ENCODE data around the gene CSNK1D.
"Not testable (repeated sequence)": the region's sequence is repeated elsewhere in the genome, so short reads cannot be mapped to it uniquely, and the experiment has no call there.

Gene CSNK1D

GRCh38 chr17:82272495-82273326, 789 bp downstream of the CSNK1D start:
- DNase-seq (ENCODE audit: low read depth): no peak

- DNase-seq (ENCODE audit: low read depth): no peak
These were observed 2.1 kb downstream of the CSNK1D start for GRCh38 chr17:82271401-82271800.

GRCh38 chr17:82270651-82271050, 2.8 kb downstream of the CSNK1D start:
- DNase-seq (ENCODE audit: low read depth): no peak

- DNase-seq (ENCODE audit: low read depth): no peak
These were observed 3.5 kb downstream of the CSNK1D start for GRCh38 chr17:82269882-82270500.

GRCh38 chr17:82269138-82269881, 4.2 kb downstream of the CSNK1D start:
- no peak for DNase-seq (ENCODE audit: low read depth)

GRCh38 chr17:82267575-82268379, 5.7 kb downstream of the CSNK1D start:
- no peak for DNase-seq (ENCODE audit: low read depth)

- DNase-seq (ENCODE audit: low read depth): no peak
These were observed 7.4 kb downstream of the CSNK1D start for GRCh38 chr17:82266142-82266541.

- no peak for DNase-seq (ENCODE audit: low read depth)
These were observed 9.9 kb downstream of the CSNK1D start for GRCh38 chr17:82263641-82264040.

- DNase-seq (ENCODE audit: low read depth): no peak
These were observed 11.2 kb downstream of the CSNK1D start for GRCh38 chr17:82262344-82262743.

GRCh38 chr17:82259972-82260961, 13.2 kb downstream of the CSNK1D start:
- not testable (repeated sequence) for DNase-seq (ENCODE audit: low read depth)

GRCh38 chr17:82258555-82258954, 14.9 kb downstream of the CSNK1D start:
- DNase-seq (ENCODE audit: low read depth): no peak

- DNase-seq (ENCODE audit: low read depth): peak; percentile 58
These were observed 16.0 kb downstream of the CSNK1D start for GRCh38 chr17:82257473-82257872.

GRCh38 chr17:82256242-82256885, 17.1 kb downstream of the CSNK1D start:
- no peak for DNase-seq (ENCODE audit: low read depth)

- no peak for DNase-seq (ENCODE audit: low read depth)
These were observed 18.0 kb downstream of the CSNK1D start for GRCh38 chr17:82255402-82255972.

GRCh38 chr17:82254746-82255145, 18.8 kb downstream of the CSNK1D start:
- DNase-seq (ENCODE audit: low read depth): not testable (repeated sequence)

- DNase-seq (ENCODE audit: low read depth): not testable (repeated sequence)
These were observed 19.4 kb downstream of the CSNK1D start for GRCh38 chr17:82254096-82254495.

GRCh38 chr17:82253179-82253544, 20.3 kb downstream of the CSNK1D start:
- DNase-seq (ENCODE audit: low read depth): no peak

- DNase-seq (ENCODE audit: low read depth): no peak
These were observed 20.9 kb downstream of the CSNK1D start for GRCh38 chr17:82252511-82253178.

GRCh38 chr17:82250868-82251500, 22.5 kb downstream of the CSNK1D start:
- DNase-seq (ENCODE audit: low read depth): no peak
